SK-N-SH treated with all-trans-retinoic acid at 6 μM for 48 hours (cell line): ENCODE data around the gene CCSER1.
A peak's percentile ranks its signal among the peaks of the same experiment; 100 is the strongest.

Source experiments
- ATAC-seq: fragments of 200-7000 bp; cut with Tn5 transposase; 3 replicates; pipeline ENCODE4 v1.9.1; 2020; ENCODE audit warnings: mild to moderate bottlenecking, moderate library complexity
- ARNTL ChIP-seq: fragments of 450-650 bp; formaldehyde crosslinking; IDR thresholded peaks from 2 replicates; pipeline ENCODE4 v1.5.0; 2020; ENCODE audit warnings: low read depth, mild to moderate bottlenecking, moderate library complexity, borderline replicate concordance
- CSDC2 ChIP-seq: fragments of 250-450 bp; sonication (Bioruptor Pico); IDR thresholded peaks from 2 replicates; pipeline ENCODE4 v1.5.0; 2020; ENCODE audit warnings: mild to moderate bottlenecking, moderate library complexity
- CSRNP3 ChIP-seq: fragments of 250-450 bp; sonication (Bioruptor Pico); IDR thresholded peaks from 2 replicates; pipeline ENCODE4 v1.5.1; 2021; ENCODE audit warnings: mild to moderate bottlenecking, moderate library complexity
- ESRRG ChIP-seq: fragments of 250-450 bp; sonication (Bioruptor Pico); IDR thresholded peaks from 2 replicates; pipeline ENCODE4 v1.6.1; 2021; ENCODE audit warnings: mild to moderate bottlenecking
- GLIS3 ChIP-seq: fragments of 250-450 bp; sonication (Bioruptor Pico); IDR thresholded peaks from 2 replicates; pipeline ENCODE4 v1.5.0; 2020; ENCODE audit warnings: mild to moderate bottlenecking, moderate library complexity
- ISL1 ChIP-seq: fragments of 250-450 bp; sonication (Bioruptor Pico); IDR thresholded peaks from 2 replicates; pipeline ENCODE4 v2.1.2; 2022; ENCODE audit warnings: mild to moderate bottlenecking, moderate library complexity
- OSR1 ChIP-seq: fragments of 250-450 bp; sonication (Bioruptor Pico); IDR thresholded peaks from 2 replicates; pipeline ENCODE4 v1.8.0; 2022; ENCODE audit warnings: moderate library complexity, mild to moderate bottlenecking, inconsistent platforms
- PATZ1 ChIP-seq: fragments of 250-450 bp; sonication (Bioruptor Pico); IDR thresholded peaks from 2 replicates; pipeline ENCODE4 v1.8.0; 2020; ENCODE audit warnings: mild to moderate bottlenecking, moderate library complexity, borderline replicate concordance
- POU6F1 ChIP-seq: fragments of 250-450 bp; sonication (Bioruptor Pico); IDR thresholded peaks from 2 replicates; pipeline ENCODE4 v1.8.0; 2021; ENCODE audit warnings: low read depth, mild to moderate bottlenecking, moderate library complexity, borderline replicate concordance
- PPARA ChIP-seq: fragments of 250-450 bp; sonication (Bioruptor Pico); IDR thresholded peaks from 2 replicates; pipeline ENCODE4 v1.5.0; 2020; ENCODE audit warnings: mild to moderate bottlenecking, borderline replicate concordance
- RARB ChIP-seq: fragments of 250-450 bp; sonication (Bioruptor Pico); IDR thresholded peaks from 2 replicates; pipeline ENCODE4 v1.8.0; 2021; ENCODE audit warnings: mild to moderate bottlenecking, moderate library complexity
- SNAI2 ChIP-seq: fragments of 250-450 bp; sonication (Bioruptor Pico); IDR thresholded peaks from 2 replicates; pipeline ENCODE4 v1.5.0; 2020; ENCODE audit warnings: mild to moderate bottlenecking, moderate library complexity
- TOX ChIP-seq: fragments of 250-450 bp; sonication (Bioruptor Pico); IDR thresholded peaks from 2 replicates; pipeline ENCODE4 v1.8.0; 2021; ENCODE audit warnings: mild to moderate bottlenecking, moderate library complexity, borderline replicate concordance
- TSHZ2 ChIP-seq: fragments of 250-450 bp; sonication (Bioruptor Pico); IDR thresholded peaks from 2 replicates; pipeline ENCODE4 v1.5.0; 2020; ENCODE audit warnings: mild to moderate bottlenecking, moderate library complexity
- ZC3H10 ChIP-seq: fragments of 250-450 bp; sonication (Bioruptor Pico); IDR thresholded peaks from 2 replicates; pipeline ENCODE4 v1.5.1; 2021; ENCODE audit warnings: mild to moderate bottlenecking, moderate library complexity
- ZFP3 ChIP-seq: fragments of 250-450 bp; sonication (Bioruptor Pico); IDR thresholded peaks from 2 replicates; pipeline ENCODE4 v1.5.0; 2020; ENCODE audit warnings: mild to moderate bottlenecking, moderate library complexity
- ZNF565 ChIP-seq: fragments of 450-650 bp; formaldehyde crosslinking; conservative IDR thresholded peaks from 2 replicates; pipeline ENCODE4 v1.5.0; 2020; ENCODE audit warnings: low read depth, mild to moderate bottlenecking, moderate library complexity
- ZNF70 ChIP-seq: fragments of 450-650 bp; formaldehyde crosslinking; IDR thresholded peaks from 2 replicates; pipeline ENCODE4 v1.5.0; 2020; ENCODE audit warnings: mild to moderate bottlenecking, moderate library complexity
- TF ChIP-seq, protein P1 (sequence below): fragments of 250-450 bp; sonication (Bioruptor Pico); IDR thresholded peaks from 2 replicates; pipeline ENCODE4 v1.5.1; 2020; ENCODE audit warnings: low read depth, mild to moderate bottlenecking, moderate library complexity

The CCSER1 gene

DNA sequence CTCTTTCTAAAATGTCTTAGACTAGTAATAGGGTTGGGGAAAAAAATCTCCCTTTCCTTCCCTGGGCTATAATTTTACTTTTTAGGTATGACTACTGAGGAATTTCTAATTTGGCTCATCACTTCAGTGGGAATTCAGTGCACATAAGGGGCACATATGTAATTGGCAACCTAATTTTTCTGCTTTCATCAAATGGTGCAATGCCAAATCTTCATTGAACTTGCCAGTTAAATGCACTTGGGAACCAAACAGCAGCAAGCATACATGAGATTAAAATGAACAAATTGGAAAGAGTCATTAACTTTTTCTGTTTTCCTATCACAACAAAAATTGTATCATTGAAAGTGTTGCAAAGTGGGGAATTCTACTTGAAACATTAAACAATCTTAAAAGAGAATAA is 2.9 kb upstream of the CCSER1 start (continued):
- no peak for TF ChIP-seq PPARA (CRISPR knock-in tag)
- TF ChIP-seq TSHZ2 = no peak
- no peak for TF ChIP-seq ZNF565 (CRISPR knock-in tag)

- ATAC-seq = no peak
- TF ChIP-seq CSRNP3 = no peak
- TF ChIP-seq ZNF565 (CRISPR knock-in tag) = no peak
Observed at GRCh38 chr4:90126805-90127204, 389 bp upstream of the CCSER1 start.

DNA sequence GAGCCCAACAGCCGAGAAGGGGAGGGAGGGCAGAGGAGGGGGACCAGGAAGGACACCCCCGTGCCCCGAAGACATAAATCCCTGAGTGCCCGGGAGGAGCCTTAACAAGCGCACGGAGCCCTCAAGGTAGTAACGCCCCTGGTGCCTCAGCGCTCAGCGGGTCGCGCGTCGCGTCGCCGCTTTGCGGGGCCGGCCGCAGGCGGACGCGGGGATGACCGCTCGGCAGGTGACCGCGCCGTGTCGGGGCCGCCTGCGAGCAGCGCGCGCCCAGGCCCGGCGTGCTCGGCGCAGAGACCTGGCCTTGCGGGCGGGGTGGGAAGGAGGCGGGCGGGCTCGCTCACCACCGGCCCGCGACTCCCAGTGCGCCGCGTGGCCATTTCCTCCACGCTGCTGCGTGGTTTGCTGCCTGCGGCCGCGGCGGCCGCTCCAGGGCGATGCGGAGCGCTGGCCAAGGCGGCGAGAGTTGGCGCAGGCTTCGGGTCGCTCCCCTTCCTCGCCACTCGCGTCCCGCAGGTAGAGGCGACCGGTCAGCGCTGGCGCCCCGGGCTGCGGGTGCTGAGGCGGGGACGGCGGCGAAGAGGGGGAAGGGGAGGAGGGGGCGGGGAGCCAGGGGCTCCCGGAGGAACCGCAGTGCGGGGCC is 632 bp downstream of the CCSER1 start:
- peak; percentile 51 for ATAC-seq
- no peak for TF ChIP-seq RARB (CRISPR knock-in tag)
- TF ChIP-seq ARNTL (CRISPR knock-in tag) = no peak
- no peak for TF ChIP-seq SNAI2
- no peak for TF ChIP-seq CSDC2 (CRISPR knock-in tag)
- no peak for TF ChIP-seq POU6F1 (CRISPR knock-in tag)
- TF ChIP-seq TOX = no peak
- TF ChIP-seq ZNF565 (CRISPR knock-in tag) = no peak
- TF ChIP-seq ZNF70 (CRISPR knock-in tag) = no peak

- ATAC-seq = no peak
- TF ChIP-seq ZFP3 (CRISPR knock-in tag) = no peak
- TF ChIP-seq TOX = no peak
- TF ChIP-seq ZNF565 (CRISPR knock-in tag) = no peak
- no peak for TF ChIP-seq PATZ1 (CRISPR knock-in tag)
- no peak for TF ChIP-seq GLIS3 (CRISPR knock-in tag)
- TF ChIP-seq SNAI2 = no peak
- TF ChIP-seq OSR1 (CRISPR knock-in tag) = no peak
- TF ChIP-seq ESRRG (CRISPR knock-in tag) = no peak
Observed at GRCh38 chr4:90128961-90129495, 1.8 kb downstream of the CCSER1 start.

- ATAC-seq = no peak
- TF ChIP-seq ZFP3 (CRISPR knock-in tag) (no peak), ZNF565 (CRISPR knock-in tag) (no peak), CSRNP3 (no peak), ARNTL (CRISPR knock-in tag) (no peak), RARB (CRISPR knock-in tag) (no peak), PATZ1 (CRISPR knock-in tag) (no peak), PPARA (CRISPR knock-in tag) (no peak), ZC3H10 (CRISPR knock-in tag) (no peak), ZNF70 (CRISPR knock-in tag) (no peak), GLIS3 (CRISPR knock-in tag) (no peak), ISL1 (CRISPR knock-in tag) (no peak), SNAI2 (no peak), ESRRG (CRISPR knock-in tag) (no peak), TOX (no peak)
- TF ChIP-seq, protein P1, sequence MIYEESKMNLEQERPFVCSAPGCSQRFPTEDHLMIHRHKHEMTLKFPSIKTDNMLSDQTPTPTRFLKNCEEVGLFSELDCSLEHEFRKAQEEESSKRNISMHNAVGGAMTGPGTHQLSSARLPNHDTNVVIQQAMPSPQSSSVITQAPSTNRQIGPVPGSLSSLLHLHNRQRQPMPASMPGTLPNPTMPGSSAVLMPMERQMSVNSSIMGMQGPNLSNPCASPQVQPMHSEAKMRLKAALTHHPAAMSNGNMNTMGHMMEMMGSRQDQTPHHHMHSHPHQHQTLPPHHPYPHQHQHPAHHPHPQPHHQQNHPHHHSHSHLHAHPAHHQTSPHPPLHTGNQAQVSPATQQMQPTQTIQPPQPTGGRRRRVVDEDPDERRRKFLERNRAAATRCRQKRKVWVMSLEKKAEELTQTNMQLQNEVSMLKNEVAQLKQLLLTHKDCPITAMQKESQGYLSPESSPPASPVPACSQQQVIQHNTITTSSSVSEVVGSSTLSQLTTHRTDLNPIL = no peak
Observed at GRCh38 chr4:90130076-90130475, 2.9 kb downstream of the CCSER1 start.
